ENCODE measurements around the gene GKAP1.

GRCh38 chr9:83701769-83702168 lies 115.8 kb downstream of the GKAP1 start:
- TF ChIP-seq CTCF (IDR thresholded peaks at IDR 0.05) (no peak), POLR2A (IDR thresholded peaks at IDR 0.05) (no peak)
